Measurements from ENCODE around the gene KRT33B. TPM values are rescaled to one million over a fixed set of nuclear protein-coding genes. Genes with fewer than 3 reads are reported as not detected.

KRT33B gene
- total RNA-seq, 1 donor from 2014 or later: not detected

GRCh38 chr17:41318231-41318630 lies 51.4 kb downstream of the KRT33B start:
- no peak for TF ChIP-seq CTCF (IDR thresholded peaks at IDR 0.05)
- no peaks in the 10 kb centered on the region for H3K4me1 ChIP-seq
- no peak for DNase-seq
- no peak overlapping the region for H3K4me3 ChIP-seq
- no peak overlapping the region for H3K27ac ChIP-seq
- intact Hi-C loops (cut with DNase I): no loop called here
- peaks cover 12% of the 10 kb centered on the region for H3K9me3 ChIP-seq
- H3K27me3 ChIP-seq (ENCODE audit: low read depth): peaks cover 4% of the 10 kb centered on the region
- H3K36me3 ChIP-seq: no peaks in the 10 kb centered on the region
- no peak for ATAC-seq

GRCh38 chr17:41315814-41316445 lies 53.7 kb downstream of the KRT33B start:
- Histone ChIP-seq H3K27ac (no peak overlapping the region), H3K36me3 (no peaks in the 10 kb centered on the region), H3K9me3 (peaks cover 12% of the 10 kb centered on the region), H3K27me3 (ENCODE audit: low read depth) (peaks cover 4% of the 10 kb centered on the region), H3K4me3 (no peak overlapping the region), H3K4me1 (no peaks in the 10 kb centered on the region)
- ATAC-seq (no peak), DNase-seq (no peak)
- no peak for TF ChIP-seq CTCF (IDR thresholded peaks at IDR 0.05)
- intact Hi-C loops (cut with DNase I): no loop called here

- ATAC-seq: no peak
- TF ChIP-seq CTCF (IDR thresholded peaks at IDR 0.05): no peak
Observed at GRCh38 chr17:41315204-41315794, 54.3 kb downstream of the KRT33B start, which contains the start of gene KRTAP17-1. TSS of gene KRTAP17-1 (minus strand) at chr17:41315710. CDS start at chr17:41315650, 60 bp downstream.

More at GRCh38 chr17:41315204-41315794, 54.3 kb downstream of the KRT33B start, which contains the start of gene KRTAP17-1:
- H3K9me3 ChIP-seq: peaks cover 8% of the 10 kb centered on the region
- intact Hi-C loops (cut with DNase I): no loop called here
- H3K27me3 ChIP-seq (ENCODE audit: low read depth): peaks cover 4% of the 10 kb centered on the region
- H3K4me3 ChIP-seq: no peak within 1 kb of the TSS
- no peak for DNase-seq
- no peaks in the 10 kb centered on the region for H3K36me3 ChIP-seq
- H3K4me1 ChIP-seq: no peaks in the 10 kb centered on the region
- no peak within 1 kb of the TSS for H3K27ac ChIP-seq

Other genes starting within 250 kb of the KRT33B start
- gene KRTAP4-12, start 245.6 kb downstream of the KRT33B start, total RNA-seq: not detected
- not detected for gene KRTAP4-6, start 229.3 kb downstream of the KRT33B start, total RNA-seq
- gene KRTAP4-5, start 220.0 kb downstream of the KRT33B start, total RNA-seq: not detected
- gene KRTAP4-4, start 209.1 kb downstream of the KRT33B start, total RNA-seq: not detected
- gene KRTAP4-3, start 201.6 kb downstream of the KRT33B start, total RNA-seq: not detected
- gene KRTAP4-2, start 191.6 kb downstream of the KRT33B start, total RNA-seq: not detected
- gene KRTAP4-1, start 184.9 kb downstream of the KRT33B start, total RNA-seq: not detected
- not detected for gene KRTAP9-1, start 179.9 kb downstream of the KRT33B start, total RNA-seq
- gene KRTAP9-2, start 143.2 kb downstream of the KRT33B start, total RNA-seq: not detected
- gene KRTAP9-3, start 137.4 kb downstream of the KRT33B start, total RNA-seq: not detected
- gene KRTAP9-8, start 131.8 kb downstream of the KRT33B start, total RNA-seq: not detected
- gene KRTAP9-4, start 120.1 kb downstream of the KRT33B start, total RNA-seq: not detected
- gene KRTAP9-9, start 114.4 kb downstream of the KRT33B start, total RNA-seq: not detected
- gene KRTAP9-6, start 104.4 kb downstream of the KRT33B start, total RNA-seq: not detected
- not detected for gene KRTAP9-7, start 94.1 kb downstream of the KRT33B start, total RNA-seq
- gene KRTAP29-1, start 67.0 kb downstream of the KRT33B start, total RNA-seq: not detected
- not detected for gene KRTAP16-1, start 60.5 kb downstream of the KRT33B start, total RNA-seq
- gene KRTAP17-1, start 54.1 kb downstream of the KRT33B start, total RNA-seq: not detected
- gene KRT33A, start 19.0 kb downstream of the KRT33B start, total RNA-seq: not detected
- not detected for gene KRT34, start 12.5 kb upstream of the KRT33B start, total RNA-seq
- gene KRT31, start 27.8 kb upstream of the KRT33B start, total RNA-seq: not detected
- not detected for gene KRT37, start 54.8 kb upstream of the KRT33B start, total RNA-seq
- not detected for gene KRT38, start 71.2 kb upstream of the KRT33B start, total RNA-seq
- not detected for gene KRT32, start 97.6 kb upstream of the KRT33B start, total RNA-seq
- gene KRT35, start 111.3 kb upstream of the KRT33B start, total RNA-seq: not detected
- not detected for gene KRT36, start 120.1 kb upstream of the KRT33B start, total RNA-seq
- 5.2 TPM for gene KRT13, start 135.8 kb upstream of the KRT33B start, total RNA-seq
- 9.0 TPM for gene KRT15, start 149.1 kb upstream of the KRT33B start, total RNA-seq
- gene KRT19, start 158.5 kb upstream of the KRT33B start, total RNA-seq: 212 TPM
- gene KRT9, start 202.2 kb upstream of the KRT33B start, total RNA-seq: not detected
- not detected for gene KRT14, start 217.1 kb upstream of the KRT33B start, total RNA-seq
- not detected for gene KRT16, start 243.0 kb upstream of the KRT33B start, total RNA-seq